ENCODE results near the gene MLLT6. TPM values are rescaled to one million over a fixed set of nuclear protein-coding genes. Genes with fewer than 3 reads are reported as not detected.
A peak's percentile ranks its signal among the peaks of the same experiment; 100 is the strongest.

The MLLT6 gene
- total and polyA plus RNA-seq, 10 of the 15 experiments (the other 5 are each of a cell fraction or from before 2014, with no cell fraction given) = 4.8 to 105 (median 36.3) TPM

DNA sequence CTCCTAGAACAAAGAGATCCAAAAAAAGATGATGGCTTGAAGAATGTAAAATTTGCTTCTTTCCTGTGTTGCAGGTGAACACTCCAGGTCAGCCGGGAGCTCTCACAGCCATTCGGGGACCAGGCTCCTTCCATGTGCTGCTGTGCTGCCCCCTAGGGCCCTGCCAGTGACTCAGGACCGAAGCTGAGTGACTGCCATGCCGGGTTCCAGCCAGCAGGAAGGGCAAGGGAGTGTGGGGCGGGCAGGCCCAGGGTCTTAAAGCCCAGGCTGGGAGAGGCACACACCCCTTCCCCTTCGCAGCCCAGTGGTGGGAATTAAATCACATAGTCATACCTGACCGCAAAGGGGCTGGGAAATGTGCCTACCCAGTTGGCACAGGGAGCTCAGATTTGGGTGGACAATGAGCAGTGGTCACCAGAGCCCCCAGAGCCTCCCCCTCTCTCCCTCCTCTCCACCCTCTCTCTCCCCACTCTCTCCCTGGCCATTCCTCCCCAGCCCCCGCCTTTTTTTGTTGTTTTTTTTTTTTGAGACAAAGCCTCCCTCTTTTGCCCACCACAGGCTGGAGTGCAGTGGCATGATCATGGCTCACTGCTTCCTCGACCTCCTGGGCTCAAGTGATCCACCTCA lies 41.8 kb upstream of the MLLT6 start (continued):
- TF ChIP-seq, protein P1, sequence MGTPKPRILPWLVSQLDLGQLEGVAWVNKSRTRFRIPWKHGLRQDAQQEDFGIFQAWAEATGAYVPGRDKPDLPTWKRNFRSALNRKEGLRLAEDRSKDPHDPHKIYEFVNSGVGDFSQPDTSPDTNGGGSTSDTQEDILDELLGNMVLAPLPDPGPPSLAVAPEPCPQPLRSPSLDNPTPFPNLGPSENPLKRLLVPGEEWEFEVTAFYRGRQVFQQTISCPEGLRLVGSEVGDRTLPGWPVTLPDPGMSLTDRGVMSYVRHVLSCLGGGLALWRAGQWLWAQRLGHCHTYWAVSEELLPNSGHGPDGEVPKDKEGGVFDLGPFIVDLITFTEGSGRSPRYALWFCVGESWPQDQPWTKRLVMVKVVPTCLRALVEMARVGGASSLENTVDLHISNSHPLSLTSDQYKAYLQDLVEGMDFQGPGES (IDR thresholded peaks at IDR 0.05) = no peak
- TF ChIP-seq SPI1 (IDR thresholded peaks at IDR 0.05; ENCODE audit: borderline replicate concordance, insufficient read depth, low read depth, low read length) = no peak
- TF ChIP-seq MTA3 (IDR thresholded peaks at IDR 0.05; ENCODE audit: borderline replicate concordance, low read length) = no peak
- no peak for TF ChIP-seq JUND (IDR thresholded peaks at IDR 0.05; ENCODE audit: low read depth, low read length)
- TF ChIP-seq, protein P2, sequence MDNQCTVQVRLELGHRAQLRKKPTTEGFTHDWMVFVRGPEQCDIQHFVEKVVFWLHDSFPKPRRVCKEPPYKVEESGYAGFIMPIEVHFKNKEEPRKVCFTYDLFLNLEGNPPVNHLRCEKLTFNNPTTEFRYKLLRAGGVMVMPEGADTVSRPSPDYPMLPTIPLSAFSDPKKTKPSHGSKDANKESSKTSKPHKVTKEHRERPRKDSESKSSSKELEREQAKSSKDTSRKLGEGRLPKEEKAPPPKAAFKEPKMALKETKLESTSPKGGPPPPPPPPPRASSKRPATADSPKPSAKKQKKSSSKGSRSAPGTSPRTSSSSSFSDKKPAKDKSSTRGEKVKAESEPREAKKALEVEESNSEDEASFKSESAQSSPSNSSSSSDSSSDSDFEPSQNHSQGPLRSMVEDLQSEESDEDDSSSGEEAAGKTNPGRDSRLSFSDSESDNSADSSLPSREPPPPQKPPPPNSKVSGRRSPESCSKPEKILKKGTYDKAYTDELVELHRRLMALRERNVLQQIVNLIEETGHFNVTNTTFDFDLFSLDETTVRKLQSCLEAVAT (IDR thresholded peaks at IDR 0.05) = no peak
- no peak for TF ChIP-seq MTA2 (IDR thresholded peaks at IDR 0.05; ENCODE audit: low read depth)
- no peak for TF ChIP-seq POU2F2 (IDR thresholded peaks at IDR 0.05; ENCODE audit: borderline replicate concordance, low read depth, low read length)
- no peak for TF ChIP-seq GATAD2B (conservative IDR thresholded peaks at IDR 0.05; ENCODE audit: low read depth)
- no peak for TF ChIP-seq TCF3 (IDR thresholded peaks at IDR 0.05; ENCODE audit: borderline replicate concordance, insufficient read depth, low read depth, low read length)
- TF ChIP-seq YY1 (IDR thresholded peaks at IDR 0.05; ENCODE audit: low read depth, low read length) = peak; percentile 75
- TF ChIP-seq WRNIP1 (IDR thresholded peaks at IDR 0.05; ENCODE audit: borderline replicate concordance, low read depth, low read length) = no peak
- no peak for TF ChIP-seq FOXM1 (IDR thresholded peaks at IDR 0.05; ENCODE audit: low read depth, low read length)
- TF ChIP-seq, protein P3, sequence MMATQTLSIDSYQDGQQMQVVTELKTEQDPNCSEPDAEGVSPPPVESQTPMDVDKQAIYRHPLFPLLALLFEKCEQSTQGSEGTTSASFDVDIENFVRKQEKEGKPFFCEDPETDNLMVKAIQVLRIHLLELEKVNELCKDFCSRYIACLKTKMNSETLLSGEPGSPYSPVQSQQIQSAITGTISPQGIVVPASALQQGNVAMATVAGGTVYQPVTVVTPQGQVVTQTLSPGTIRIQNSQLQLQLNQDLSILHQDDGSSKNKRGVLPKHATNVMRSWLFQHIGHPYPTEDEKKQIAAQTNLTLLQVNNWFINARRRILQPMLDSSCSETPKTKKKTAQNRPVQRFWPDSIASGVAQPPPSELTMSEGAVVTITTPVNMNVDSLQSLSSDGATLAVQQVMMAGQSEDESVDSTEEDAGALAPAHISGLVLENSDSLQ (IDR thresholded peaks at IDR 0.05) = peak; percentile 74
- TF ChIP-seq, protein P4, sequence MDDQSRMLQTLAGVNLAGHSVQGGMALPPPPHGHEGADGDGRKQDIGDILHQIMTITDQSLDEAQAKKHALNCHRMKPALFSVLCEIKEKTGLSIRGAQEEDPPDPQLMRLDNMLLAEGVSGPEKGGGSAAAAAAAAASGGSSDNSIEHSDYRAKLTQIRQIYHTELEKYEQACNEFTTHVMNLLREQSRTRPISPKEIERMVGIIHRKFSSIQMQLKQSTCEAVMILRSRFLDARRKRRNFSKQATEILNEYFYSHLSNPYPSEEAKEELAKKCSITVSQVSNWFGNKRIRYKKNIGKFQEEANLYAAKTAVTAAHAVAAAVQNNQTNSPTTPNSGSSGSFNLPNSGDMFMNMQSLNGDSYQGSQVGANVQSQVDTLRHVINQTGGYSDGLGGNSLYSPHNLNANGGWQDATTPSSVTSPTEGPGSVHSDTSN (IDR thresholded peaks at IDR 0.05; ENCODE audit: insufficient replicate concordance, low read depth, low read length) = peak; percentile 51
- TF ChIP-seq, protein P5, sequence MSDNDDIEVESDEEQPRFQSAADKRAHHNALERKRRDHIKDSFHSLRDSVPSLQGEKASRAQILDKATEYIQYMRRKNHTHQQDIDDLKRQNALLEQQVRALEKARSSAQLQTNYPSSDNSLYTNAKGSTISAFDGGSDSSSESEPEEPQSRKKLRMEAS (IDR thresholded peaks at IDR 0.05; ENCODE audit: low read depth, low read length) = 0 out of 2 replicates have a peak, but pooled peaks have one; percentile 51
- no peak for TF ChIP-seq MYC (IDR thresholded peaks at IDR 0.05; ENCODE audit: insufficient read depth, insufficient read length, insufficient replicate concordance, low read length, severe bottlenecking)
- no peak for TF ChIP-seq SIN3A (IDR thresholded peaks at IDR 0.05; ENCODE audit: low read depth, low read length)
- TF ChIP-seq SMC3 (IDR thresholded peaks at IDR 0.05; ENCODE audit: borderline replicate concordance, low read length) = peak; percentile 87; the same call in 1 of the 2 replicates
- TF ChIP-seq RFX5 (IDR thresholded peaks at IDR 0.05; ENCODE audit: low read depth, low read length) = no peak
- no peak for TF ChIP-seq RB1 (IDR thresholded peaks at IDR 0.05; ENCODE audit: borderline replicate concordance)
- TF ChIP-seq CHD4 (IDR thresholded peaks at IDR 0.05) = no peak
- TF ChIP-seq ZNF274 (IDR thresholded peaks at IDR 0.05; ENCODE audit: insufficient read depth, insufficient read length) = no peak
- TF ChIP-seq IKZF1 (conservative IDR thresholded peaks at IDR 0.05) = peak; percentile 51; the same call in 1 of the 2 replicates
- TF ChIP-seq CREM (IDR thresholded peaks at IDR 0.05; ENCODE audit: low read depth) = no peak
